ENCODE data around the gene PIP5KL1. TPM values are rescaled to one million over a fixed set of nuclear protein-coding genes. Genes with fewer than 3 reads are reported as not detected.
A peak's percentile ranks its signal among the peaks of the same experiment; 100 is the strongest.

The PIP5KL1 gene
- total RNA-seq, 6 experiments from 2014 or later: 0.58 to 0.81 (median 0.70) TPM; not detected in 3

- Histone ChIP-seq H3K27ac (no peak overlapping the region), H3K4me3 (no peak overlapping the region), H3K27me3 (no peaks in the 10 kb centered on the region), H3K9me3 (no peaks in the 10 kb centered on the region), H3K4me1 (peaks cover 0 to 8% (median 3%) of the 10 kb centered on the region in 4 donors), H3K36me3 (peaks cover 0 to 43% (median 16%) of the 10 kb centered on the region in 4 donors)
- no peak for TF ChIP-seq CTCF (IDR thresholded peaks at IDR 0.05)
- no peak for TF ChIP-seq POLR2A (IDR thresholded peaks at IDR 0.05)
- no peak for DNase-seq
- 71% methylated on average over 8 of the region's 18 CpGs for WGBS (ENCODE audit: insufficient coverage, low coverage, low lambda C conversion rate, missing lambda C conversion rate)
- intact Hi-C loops (cut with DNase I): loop anchor here (5.0 kb wide), 2 partner anchors 91 to 96 kb away; no protein-coding TSS in a partner anchor
- no peak for ATAC-seq
Observed at GRCh38 chr9:127941062-127941960, 10.7 kb upstream of the PIP5KL1 start.

GRCh38 chr9:127940593-127940992 is 10.0 kb upstream of the PIP5KL1 start:
- WGBS (ENCODE audit: insufficient coverage, low coverage, low lambda C conversion rate, missing lambda C conversion rate): 89% methylated on average over 3 of the region's 4 CpGs
- Histone ChIP-seq H3K27ac (no peak overlapping the region), H3K9me3 (no peaks in the 10 kb centered on the region), H3K4me3 (no peak overlapping the region), H3K4me1 (peaks cover 0 to 8% (median 3%) of the 10 kb centered on the region in 4 donors), H3K36me3 (peaks cover 0 to 41% (median 16%) of the 10 kb centered on the region in 4 donors), H3K27me3 (no peaks in the 10 kb centered on the region)
- DNase-seq: no peak
- intact Hi-C loops (cut with DNase I): loop anchor here (5.0 kb wide), 2 partner anchors 92 to 97 kb away; no protein-coding TSS in a partner anchor
- TF ChIP-seq POLR2A (IDR thresholded peaks at IDR 0.05) (no peak), CTCF (IDR thresholded peaks at IDR 0.05) (no peak)
- ATAC-seq: no peak

DNA sequence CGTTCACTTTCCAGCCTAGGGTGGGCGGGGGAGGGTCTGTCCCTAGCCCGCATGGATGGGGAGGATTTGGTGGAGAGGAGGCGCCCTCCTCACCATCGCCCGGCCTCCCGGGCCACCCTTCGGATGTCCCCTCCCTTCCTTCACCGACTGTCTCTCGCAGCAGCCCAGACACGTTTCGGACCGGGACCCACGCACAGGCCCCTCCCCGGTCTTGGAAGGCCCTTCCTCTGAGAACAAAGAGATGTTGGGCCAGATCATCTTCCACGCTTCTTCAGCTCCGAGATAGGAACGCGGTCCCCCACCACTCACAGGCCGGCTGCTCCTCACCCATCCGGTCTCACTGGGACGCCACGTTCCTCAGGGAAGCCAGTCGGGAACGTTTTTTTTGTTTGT is 7.7 kb upstream of the PIP5KL1 start:
- DNase-seq (peak in 1 of 3 donors; percentile 30), ATAC-seq (peak; percentile 16 to 43 (median 26))
- H3K36me3 ChIP-seq: peaks cover 0 to 18% (median 6%) of the 10 kb centered on the region in 4 donors
- H3K4me3 ChIP-seq: peak overlapping the region; percentile 64 to 89 (median 70)
- no peaks in the 10 kb centered on the region for H3K9me3 ChIP-seq
- H3K27ac ChIP-seq: peak overlapping the region; percentile 31 to 43 (median 32)
- H3K27me3 ChIP-seq: no peaks in the 10 kb centered on the region
- H3K4me1 ChIP-seq: peaks cover 0 to 8% (median 3%) of the 10 kb centered on the region in 4 donors
- intact Hi-C loops (cut with DNase I): no loop called here
- 18% methylated on average over 3 of the region's 25 CpGs for WGBS (ENCODE audit: insufficient coverage, low coverage, low lambda C conversion rate, missing lambda C conversion rate)
- TF ChIP-seq POLR2A (IDR thresholded peaks at IDR 0.05): no peak
- TF ChIP-seq CTCF (IDR thresholded peaks at IDR 0.05): no peak

DNA sequence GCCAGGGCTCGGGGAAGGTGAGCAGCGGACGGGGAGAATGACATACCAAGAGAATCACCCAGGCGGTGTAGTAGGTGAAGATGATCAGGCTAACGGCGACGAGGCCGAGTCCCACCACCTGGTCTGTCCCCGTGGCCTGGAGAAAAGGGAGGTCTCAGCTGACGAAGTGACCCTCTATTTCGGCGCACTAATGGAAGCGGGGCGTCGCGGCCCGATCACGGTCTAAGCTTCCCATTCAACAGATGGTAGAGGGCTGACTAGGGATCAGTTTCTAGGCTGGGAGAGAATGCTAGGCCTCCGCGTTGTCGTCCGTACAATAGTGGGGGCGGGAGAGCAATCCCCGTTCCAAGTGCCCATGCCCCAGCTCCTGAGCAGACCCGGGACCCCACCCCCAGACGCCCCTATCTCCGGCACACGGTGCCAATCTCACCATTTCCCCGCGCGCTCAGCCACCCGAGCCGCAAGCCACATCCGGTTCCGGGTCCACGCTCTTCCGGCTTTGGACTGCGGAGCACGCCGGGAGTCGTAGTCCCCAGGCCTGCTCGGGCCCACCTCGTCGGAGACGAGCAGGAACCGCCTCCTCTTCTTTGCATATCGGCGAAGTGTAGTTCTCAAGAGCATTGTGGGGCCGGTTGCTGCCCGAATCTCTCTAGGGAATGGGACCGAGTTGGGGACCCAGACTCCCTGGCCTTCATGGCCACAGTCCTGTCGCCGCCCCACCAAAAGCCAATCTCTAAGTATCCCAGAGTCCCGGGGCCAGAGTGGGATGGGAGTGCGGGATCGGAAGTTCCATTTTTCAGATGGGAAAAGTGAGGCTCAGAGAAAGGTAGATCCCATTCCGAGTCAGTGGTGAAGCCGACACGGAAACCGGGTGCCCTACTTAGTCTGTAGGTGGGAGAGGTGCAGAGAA is 7.1 kb upstream of the PIP5KL1 start, which contains the start of gene DPM2:
DPM2 (minus strand) TSS at position 467 of the 910 bp plus-strand sequence; CDS start at position 433, 34 bp downstream.
- H3K27ac ChIP-seq: peak within 1 kb of the TSS; percentile 31 to 43 (median 32)
- peaks cover 0 to 12% (median 4%) of the 10 kb centered on the region in 4 donors for H3K36me3 ChIP-seq
- no peak for TF ChIP-seq CTCF (IDR thresholded peaks at IDR 0.05)
- peak; percentile 53 for TF ChIP-seq POLR2A (IDR thresholded peaks at IDR 0.05)
- H3K9me3 ChIP-seq: no peaks in the 10 kb centered on the region
- peak; percentile 87 to 88 (median 88) for DNase-seq
- WGBS (ENCODE audit: insufficient coverage, low coverage, low lambda C conversion rate, missing lambda C conversion rate): 5% methylated on average over 16 of the region's 60 CpGs
- peak within 1 kb of the TSS; percentile 64 to 89 (median 70) for H3K4me3 ChIP-seq
- peaks cover 0 to 8% (median 3%) of the 10 kb centered on the region in 4 donors for H3K4me1 ChIP-seq
- intact Hi-C loops (cut with DNase I): no loop called here
- ATAC-seq: peak; percentile 84 to 93 (median 87)
- no peaks in the 10 kb centered on the region for H3K27me3 ChIP-seq
